Measurements from ENCODE around the gene CDKN1B.

The CDKN1B gene

GRCh38 chr12:12704593-12705230, 12.5 kb upstream of the CDKN1B start:
- DNase-seq = no peak

- DNase-seq = peak; percentile 66
Observed at GRCh38 chr12:12705838-12706520, 11.2 kb upstream of the CDKN1B start.

GRCh38 chr12:12713932-12714275, 3.3 kb upstream of the CDKN1B start:
- no peak for DNase-seq

GRCh38 chr12:12714276-12715021, 2.7 kb upstream of the CDKN1B start:
- DNase-seq = peak; percentile 63

- DNase-seq = no peak
Observed at GRCh38 chr12:12715128-12715458, 2.1 kb upstream of the CDKN1B start.

- peak; percentile 71 for DNase-seq
Observed at GRCh38 chr12:12715459-12716150, 1.6 kb upstream of the CDKN1B start.

- DNase-seq = no peak
Observed at GRCh38 chr12:12716151-12716792, 896 bp upstream of the CDKN1B start.

GRCh38 chr12:12717586-12718380, 615 bp downstream of the CDKN1B start:
- DNase-seq = no peak

- no peak for DNase-seq
Observed at GRCh38 chr12:12718381-12718759, 1.2 kb downstream of the CDKN1B start.

- peak; percentile 49 for DNase-seq
Observed at GRCh38 chr12:12718853-12719252, 1.7 kb downstream of the CDKN1B start.

GRCh38 chr12:12719496-12719895, 2.3 kb downstream of the CDKN1B start:
- DNase-seq = no peak

GRCh38 chr12:12720052-12720451, 2.9 kb downstream of the CDKN1B start:
- no peak for DNase-seq

GRCh38 chr12:12720672-12721161, 3.5 kb downstream of the CDKN1B start:
- no peak for DNase-seq

GRCh38 chr12:12721176-12721751, 4.1 kb downstream of the CDKN1B start:
- DNase-seq = no peak

GRCh38 chr12:12721814-12722434, 4.8 kb downstream of the CDKN1B start:
- no peak for DNase-seq

GRCh38 chr12:12722435-12723148, 5.4 kb downstream of the CDKN1B start:
- DNase-seq = no peak

- no peak for DNase-seq
Observed at GRCh38 chr12:12723149-12723680, 6.0 kb downstream of the CDKN1B start.

- DNase-seq = peak; percentile 55
Observed at GRCh38 chr12:12723681-12724420, 6.7 kb downstream of the CDKN1B start.

GRCh38 chr12:12724421-12725085, 7.4 kb downstream of the CDKN1B start:
- peak; percentile 38 for DNase-seq

All from activated CD4-positive, alpha-beta T cell treated with anti-CD3 and anti-CD28 coated beads for 48 hours (primary cell).